NB4 (cell line): ENCODE measurements around the gene AHDC1.

Experiments
- CTCF ChIP-seq: IDR thresholded peaks from one replicate; pipeline ENCODE4 v1.5.1; 2012; ENCODE audit warnings: low read depth, low read length
- MAX ChIP-seq: IDR thresholded peaks from 2 replicates; pipeline ENCODE4 v1.6.1; 2011; ENCODE audit warnings: low read depth, low read length
- MYC ChIP-seq: IDR thresholded peaks from 2 replicates; pipeline ENCODE4 v1.6.1; 2011; ENCODE audit warnings: low read depth, low read length
- POLR2A ChIP-seq: IDR thresholded peaks from 2 replicates; pipeline ENCODE4 v1.6.1; 2011; ENCODE audit warnings: mild to moderate bottlenecking; ENCODE audit not compliant: insufficient read length; ENCODE audit errors: extremely low read depth

GRCh38 chr1:27543284-27543683, 60.7 kb downstream of the AHDC1 start:
- TF ChIP-seq CTCF: no peak
- TF ChIP-seq POLR2A: no peak
- no peak for TF ChIP-seq MAX
- no peak for TF ChIP-seq MYC
